ENCODE data around the gene CD4. TPM values are rescaled to one million over a fixed set of nuclear protein-coding genes. Genes with fewer than 3 reads are reported as not detected.

The CD4 gene
- total RNA-seq, 1 experiment from 2014 or later = not detected

- Mint-ChIP-seq H3K9me3 (ENCODE audit: low read depth, unreplicated experiment) (no peaks in the 10 kb centered on the region), H3K4me1 (ENCODE audit: low read depth, unreplicated experiment) (peaks cover 17% of the 10 kb centered on the region), H3K27me3 (ENCODE audit: unreplicated experiment) (peaks cover 28% of the 10 kb centered on the region), H3K27ac (ENCODE audit: unreplicated experiment) (no peak overlapping the region), H3K36me3 (ENCODE audit: insufficient read depth, unreplicated experiment) (no peaks in the 10 kb centered on the region), H3K4me3 (ENCODE audit: low read depth, unreplicated experiment) (no peak overlapping the region)
- DNase-seq = no peak
- TF ChIP-seq CTCF (IDR thresholded peaks at IDR 0.05; ENCODE audit: unreplicated experiment) = no peak
- no TSS peak for BruUV-seq (replicated peaks)
- CTCF ChIA-PET = no interaction called here
- intact Hi-C loops (cut with micrococcal nuclease; ENCODE audit: unreplicated experiment) = no loop called here
Measured at GRCh38 chr12:6782850-6783566, 6.3 kb upstream of the CD4 start.

DNA sequence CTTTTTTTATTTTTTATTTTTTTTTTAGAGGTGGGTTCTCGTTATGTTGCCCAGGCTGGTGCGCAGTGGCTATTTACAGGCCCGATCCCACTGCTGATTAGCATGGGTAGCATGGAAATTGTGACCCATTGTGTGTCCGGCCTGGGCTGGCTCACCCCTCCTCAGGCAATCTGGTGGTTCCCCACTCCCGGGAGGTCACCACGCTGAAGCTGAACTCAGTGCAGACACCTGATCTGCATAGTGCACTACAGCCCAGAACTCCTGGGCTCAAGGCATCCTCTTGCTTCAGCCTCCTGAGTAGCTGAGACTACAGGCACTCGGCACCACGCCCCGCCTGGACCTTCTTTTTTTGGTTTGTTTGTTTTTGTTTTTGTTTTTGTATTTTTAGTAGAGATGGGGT, 5.5 kb upstream of the CD4 start:
- CTCF ChIA-PET = no interaction called here

DNA sequence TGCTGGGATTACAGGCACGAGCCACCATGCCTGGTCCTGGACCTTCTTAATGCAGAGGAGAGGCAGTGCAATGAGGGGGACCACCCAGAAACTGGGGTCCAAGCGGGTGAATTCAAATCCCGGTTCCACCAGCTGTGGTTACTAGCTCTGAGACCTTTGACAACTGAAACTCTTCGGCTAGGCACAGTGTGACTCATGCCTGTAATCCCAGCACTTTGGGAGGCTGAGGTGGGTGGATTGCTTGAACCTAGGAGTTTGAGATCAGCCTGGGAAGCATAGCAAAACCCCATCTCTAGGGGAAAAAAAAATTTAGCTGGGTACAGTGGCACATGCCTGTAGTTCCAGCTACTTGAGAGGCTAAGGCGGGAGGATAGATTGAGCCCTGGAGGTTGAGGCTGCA, 5.0 kb upstream of the CD4 start:
- DNase-seq = no peak
- Mint-ChIP-seq H3K27me3 (ENCODE audit: unreplicated experiment) (peaks cover 28% of the 10 kb centered on the region), H3K4me1 (ENCODE audit: low read depth, unreplicated experiment) (peaks cover 4% of the 10 kb centered on the region), H3K36me3 (ENCODE audit: insufficient read depth, unreplicated experiment) (no peaks in the 10 kb centered on the region), H3K27ac (ENCODE audit: unreplicated experiment) (no peak overlapping the region), H3K4me3 (ENCODE audit: low read depth, unreplicated experiment) (no peak overlapping the region), H3K9me3 (ENCODE audit: low read depth, unreplicated experiment) (no peaks in the 10 kb centered on the region)
- no peak for TF ChIP-seq CTCF (IDR thresholded peaks at IDR 0.05; ENCODE audit: unreplicated experiment)
- intact Hi-C loops (cut with micrococcal nuclease; ENCODE audit: unreplicated experiment) = no loop called here
- no TSS peak for BruUV-seq (replicated peaks)
- CTCF ChIA-PET = no interaction called here

More for the DNA sequence above, 5.5 kb upstream of the CD4 start:
- no peak overlapping the region for H3K4me3 Mint-ChIP-seq (ENCODE audit: low read depth, unreplicated experiment)
- no TSS peak for BruUV-seq (replicated peaks)
- no peaks in the 10 kb centered on the region for H3K36me3 Mint-ChIP-seq (ENCODE audit: insufficient read depth, unreplicated experiment)
- no peaks in the 10 kb centered on the region for H3K9me3 Mint-ChIP-seq (ENCODE audit: low read depth, unreplicated experiment)
- no peak for TF ChIP-seq CTCF (IDR thresholded peaks at IDR 0.05; ENCODE audit: unreplicated experiment)
- peaks cover 9% of the 10 kb centered on the region for H3K4me1 Mint-ChIP-seq (ENCODE audit: low read depth, unreplicated experiment)
- H3K27ac Mint-ChIP-seq (ENCODE audit: unreplicated experiment) = no peak overlapping the region
- intact Hi-C loops (cut with micrococcal nuclease; ENCODE audit: unreplicated experiment) = no loop called here
- peaks cover 28% of the 10 kb centered on the region for H3K27me3 Mint-ChIP-seq (ENCODE audit: unreplicated experiment)
- no peak for DNase-seq

DNA sequence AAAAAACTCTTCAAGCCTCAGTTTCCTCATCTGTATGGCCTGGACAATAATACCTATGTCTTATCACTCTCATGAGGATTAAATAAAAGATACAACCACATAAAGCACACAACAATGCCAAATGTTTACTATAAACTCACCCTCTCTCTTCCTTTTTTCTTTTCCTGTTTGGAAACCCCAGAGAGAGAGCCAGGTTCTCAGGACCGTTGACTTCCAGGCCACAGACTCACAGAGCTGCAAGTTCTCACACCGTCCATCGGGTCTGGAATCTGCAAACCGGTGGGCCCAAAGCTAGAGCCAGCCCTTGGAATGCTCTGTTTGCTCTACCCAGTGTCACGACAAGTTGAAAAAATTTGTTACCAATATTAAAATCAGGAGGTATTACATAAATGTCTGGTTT, 4.6 kb upstream of the CD4 start:
- BruUV-seq (replicated peaks) = no TSS peak
- no peaks in the 10 kb centered on the region for H3K36me3 Mint-ChIP-seq (ENCODE audit: insufficient read depth, unreplicated experiment)
- no peaks in the 10 kb centered on the region for H3K9me3 Mint-ChIP-seq (ENCODE audit: low read depth, unreplicated experiment)
- H3K27me3 Mint-ChIP-seq (ENCODE audit: unreplicated experiment) = peaks cover 32% of the 10 kb centered on the region
- no peaks in the 10 kb centered on the region for H3K4me1 Mint-ChIP-seq (ENCODE audit: low read depth, unreplicated experiment)
- CTCF ChIA-PET = no interaction called here
- no peak overlapping the region for H3K4me3 Mint-ChIP-seq (ENCODE audit: low read depth, unreplicated experiment)
- intact Hi-C loops (cut with micrococcal nuclease; ENCODE audit: unreplicated experiment) = no loop called here
- no peak for DNase-seq
- no peak overlapping the region for H3K27ac Mint-ChIP-seq (ENCODE audit: unreplicated experiment)
- no peak for TF ChIP-seq CTCF (IDR thresholded peaks at IDR 0.05; ENCODE audit: unreplicated experiment)

Data from Calu3 (cell line).